GM12892 (cell line): ENCODE results near the gene KIF14. TPM values are rescaled to one million over a fixed set of nuclear protein-coding genes. Genes with fewer than 3 reads are reported as not detected.

Experiments used
- DNase-seq: peaks from one replicate; pipeline ENCODE4 v3.0.0; 2011; ENCODE audit not compliant: insufficient read length
- FAIRE-seq: peaks from 2 replicates; lab custom pipeline; 2011; peaks lifted over from hg19 to GRCh38; lab: Jason Lieb, UNC
- POLR2A ChIP-seq: IDR thresholded peaks from 2 replicates; pipeline ENCODE4 v1.6.1; 2011; ENCODE audit warnings: low read depth, low read length, control low read depth
- POLR2AphosphoS5 ChIP-seq: IDR thresholded peaks from 2 replicates; pipeline ENCODE4 v1.6.1; 2011; ENCODE audit warnings: low read depth, low read length, control low read depth
- TAF1 ChIP-seq: IDR thresholded peaks from 2 replicates; pipeline ENCODE4 v1.6.1; 2011; ENCODE audit warnings: low read depth, mild to moderate bottlenecking, control low read depth, low read length, borderline replicate concordance
- polyA plus RNA-seq: library from polyadenylated mRNA; unstranded; fragments of >200 nt; gene quantifications from one replicate; pipeline ENCODE4 v1.2.1, GENCODE V29; 2012; ENCODE audit warnings: missing spikeins, inconsistent platforms; ENCODE audit not compliant: missing spikeins

Gene KIF14
- polyA plus RNA-seq, result 5.8 TPM

GRCh38 chr1:200620273-200621131, at the start of gene KIF14:
Gene KIF14 (minus strand): TSS chr1:200620751. CDS start chr1:200618723, 2,028 bp downstream.
- peak; percentile 72; the same call in 1 of the 2 replicates for TF ChIP-seq POLR2A
- TF ChIP-seq POLR2AphosphoS5, result peak; percentile 62
- 0 out of 2 replicates have a peak, but pooled peaks have one; percentile 13 for TF ChIP-seq TAF1
- DNase-seq (peak; percentile 89), FAIRE-seq (peak; percentile 95)

GRCh38 chr1:200669314-200670241, 49.0 kb upstream of the KIF14 start, which contains the start of gene DDX59:
Gene DDX59 (minus strand): TSS chr1:200669907. CDS start chr1:200666740, 3,167 bp downstream.
- peak; percentile 92 for DNase-seq
- TF ChIP-seq TAF1 (peak; percentile 12), POLR2A (peak; percentile 80; the same call in 1 of the 2 replicates), POLR2AphosphoS5 (peak; percentile 85; the same call in 1 of the 2 replicates)
- peak; percentile 81 for FAIRE-seq

GRCh38 chr1:200668514-200669313, 48.2 kb upstream of the KIF14 start:
- DNase-seq (no peak), FAIRE-seq (no peak)
- no peak for TF ChIP-seq TAF1

- FAIRE-seq (no peak), DNase-seq (no peak)
- no peak for TF ChIP-seq TAF1
- TF ChIP-seq POLR2AphosphoS5, result no peak
- no peak for TF ChIP-seq POLR2A
These were observed 45.8 kb upstream of the KIF14 start for GRCh38 chr1:200666309-200666708.

GRCh38 chr1:200665861-200666260, 45.3 kb upstream of the KIF14 start:
- TF ChIP-seq TAF1 (no peak), POLR2A (no peak), POLR2AphosphoS5 (no peak)
- DNase-seq, result no peak
- no peak for FAIRE-seq

- DNase-seq, result no peak
- no peak for FAIRE-seq
- TF ChIP-seq TAF1 (no peak), POLR2AphosphoS5 (no peak), POLR2A (no peak)
These were observed 40.2 kb upstream of the KIF14 start for GRCh38 chr1:200660719-200661118.

GRCh38 chr1:200659269-200659668, 38.7 kb upstream of the KIF14 start:
- TF ChIP-seq POLR2A (no peak), TAF1 (no peak), POLR2AphosphoS5 (no peak)
- no peak for FAIRE-seq
- DNase-seq, result no peak

- FAIRE-seq, result no peak
- DNase-seq, result no peak
- TF ChIP-seq POLR2A (no peak), POLR2AphosphoS5 (no peak), TAF1 (no peak)
These were observed 37.7 kb upstream of the KIF14 start for GRCh38 chr1:200658037-200658818.

- peak; percentile 44 for DNase-seq
- no peak for TF ChIP-seq TAF1
- no peak for TF ChIP-seq POLR2A
- TF ChIP-seq POLR2AphosphoS5, result no peak
- FAIRE-seq, result no peak
These were observed 34.1 kb upstream of the KIF14 start for GRCh38 chr1:200654660-200655059.

GRCh38 chr1:200653022-200653462, 32.5 kb upstream of the KIF14 start:
- TF ChIP-seq TAF1, result no peak
- TF ChIP-seq POLR2AphosphoS5, result no peak
- no peak for TF ChIP-seq POLR2A
- peak; percentile 79 for FAIRE-seq
- no peak for DNase-seq
